Measurements from ENCODE around the gene EPHA5. TPM values are rescaled to one million over a fixed set of nuclear protein-coding genes. Genes with fewer than 3 reads are reported as not detected.

The EPHA5 gene
- total RNA-seq, 1 experiment from 2014 or later = not detected

- Histone ChIP-seq H3K9me2 (ENCODE audit: insufficient read depth) (no peaks in the 10 kb centered on the region), H3K4me2 (ENCODE audit: low read length) (no peak overlapping the region), H2AFZ (ENCODE audit: low read depth, low read length, poor library complexity, severe bottlenecking) (no peak overlapping the region), H3K27me3 (ENCODE audit: insufficient read depth, low read length) (no peaks in the 10 kb centered on the region), H3K79me2 (ENCODE audit: insufficient read depth, low read length) (no peaks in the 10 kb centered on the region), H3K36me3 (ENCODE audit: control insufficient read depth in 1 of 2, insufficient read depth in 2 of 2, low read length in 2 of 2) (no peaks in the 10 kb centered on the region), H3K4me1 (ENCODE audit: control insufficient read depth in 1 of 2, insufficient read depth in 2 of 2, low read length in 2 of 2) (no peaks in the 10 kb centered on the region), H4K20me1 (ENCODE audit: insufficient read depth) (no peaks in the 10 kb centered on the region), H3K4me3 (replicated peaks in 1 of 2; ENCODE audit: low read depth in 1 of 2, low read length in 2 of 2) (no peak overlapping the region), H3K9me3 (ENCODE audit: control insufficient read depth in 1 of 2, insufficient read depth in 1 of 2, low read depth in 1 of 2, low read length in 2 of 2) (peaks cover 3 to 13% of the 10 kb centered on the region in 2 experiments; a peak in 3 of 4 replicates), H3K9ac (ENCODE audit: low read length) (no peak overlapping the region), H3K27ac (ENCODE audit: low read depth, low read length) (no peak overlapping the region)
- ChIA-PET POLR2A (no interaction called here), CTCF (no interaction called here), RAD21 (ENCODE audit: low non-redundant PET in 1 of 2, low total read pairs in 2 of 2, uncharacterized antibody in 2 of 2, unreplicated experiment in 2 of 2) (no interaction called here)
- intact Hi-C loops (cut with micrococcal nuclease) = no loop called here
- DNase-seq (ENCODE audit: low read depth, low spot score) (no peak), ATAC-seq (no peak)
- no TSS peak for BruUV-seq (replicated peaks)
- TF ChIP-seq CBX3 (IDR thresholded peaks at IDR 0.05; ENCODE audit: low read depth) (no peak), ZBTB33 (IDR thresholded peaks at IDR 0.05; ENCODE audit: extremely low read depth, insufficient replicate concordance, low read length) (no peak), POLR2AphosphoS5 (IDR thresholded peaks at IDR 0.05; ENCODE audit: low read depth, low read length) (no peak)
Measured at GRCh38 chr4:65461781-65462180, 208.5 kb downstream of the EPHA5 start.

- intact Hi-C loops (cut with micrococcal nuclease) = no loop called here
- POLR2A ChIA-PET = no interaction called here
Measured at GRCh38 chr4:65457011-65457410, 213.3 kb downstream of the EPHA5 start.

More at GRCh38 chr4:65457011-65457410, 213.3 kb downstream of the EPHA5 start:
- Histone ChIP-seq H3K4me2 (ENCODE audit: low read length) (no peak overlapping the region), H3K9ac (ENCODE audit: low read length) (no peak overlapping the region), H3K79me2 (ENCODE audit: insufficient read depth, low read length) (no peaks in the 10 kb centered on the region), H4K20me1 (ENCODE audit: insufficient read depth) (no peaks in the 10 kb centered on the region), H3K4me1 (ENCODE audit: control insufficient read depth in 1 of 2, insufficient read depth in 2 of 2, low read length in 2 of 2) (no peaks in the 10 kb centered on the region), H3K27ac (ENCODE audit: low read depth, low read length) (no peak overlapping the region), H3K4me3 (replicated peaks in 1 of 2; ENCODE audit: low read depth in 1 of 2, low read length in 2 of 2) (no peak overlapping the region), H3K9me3 (ENCODE audit: control insufficient read depth in 1 of 2, insufficient read depth in 1 of 2, low read depth in 1 of 2, low read length in 2 of 2) (peaks cover 3 to 6% of the 10 kb centered on the region in 2 experiments; a peak in 1 of 4 replicates), H3K27me3 (ENCODE audit: insufficient read depth, low read length) (no peaks in the 10 kb centered on the region), H3K9me2 (ENCODE audit: insufficient read depth) (no peaks in the 10 kb centered on the region), H2AFZ (ENCODE audit: low read depth, low read length, poor library complexity, severe bottlenecking) (no peak overlapping the region), H3K36me3 (ENCODE audit: control insufficient read depth in 1 of 2, insufficient read depth in 2 of 2, low read length in 2 of 2) (no peaks in the 10 kb centered on the region)
- DNase-seq (ENCODE audit: low read depth, low spot score) (no peak), ATAC-seq (no peak)
- ChIA-PET RAD21 (ENCODE audit: low non-redundant PET in 1 of 2, low total read pairs in 2 of 2, uncharacterized antibody in 2 of 2, unreplicated experiment in 2 of 2) (no interaction called here), CTCF (no interaction called here)
- BruUV-seq (replicated peaks) = no TSS peak
- TF ChIP-seq ZFX (IDR thresholded peaks at IDR 0.05) (no peak), EZH2phosphoT487 (IDR thresholded peaks at IDR 0.05; ENCODE audit: borderline replicate concordance) (no peak), YY1 (IDR thresholded peaks at IDR 0.05; ENCODE audit: extremely low read depth, insufficient replicate concordance, low read depth, low read length) (no peak), FOSL1 (IDR thresholded peaks at IDR 0.05; ENCODE audit: low read depth) (no peak), SRF (IDR thresholded peaks at IDR 0.05; ENCODE audit: low read depth) (no peak), RAD21 (IDR thresholded peaks at IDR 0.05; ENCODE audit: low read depth) (no peak), JUND (IDR thresholded peaks at IDR 0.05) (no peak), ZNF274 (IDR thresholded peaks at IDR 0.05; ENCODE audit: low read depth, low read length) (no peak), EZH2 (IDR thresholded peaks at IDR 0.05) (no peak), EGR1 (IDR thresholded peaks at IDR 0.05; ENCODE audit: low read depth) (no peak), POLR2A (IDR thresholded peaks at IDR 0.05; ENCODE audit: borderline replicate concordance, extremely low read depth, insufficient read depth, insufficient read length) (no peak), TCF7L2 (IDR thresholded peaks at IDR 0.05; ENCODE audit: borderline replicate concordance, extremely low read depth, insufficient read depth, insufficient read length) (no peak), POLR2AphosphoS5 (IDR thresholded peaks at IDR 0.05; ENCODE audit: low read depth, low read length) (no peak), CEBPB (IDR thresholded peaks at IDR 0.05; ENCODE audit: low read depth) (no peak), ELF1 (IDR thresholded peaks at IDR 0.05; ENCODE audit: borderline replicate concordance, low read depth) (no peak)

All from HCT116 (cell line).